ENCODE results near the gene CCNO.

CCNO gene

DNA sequence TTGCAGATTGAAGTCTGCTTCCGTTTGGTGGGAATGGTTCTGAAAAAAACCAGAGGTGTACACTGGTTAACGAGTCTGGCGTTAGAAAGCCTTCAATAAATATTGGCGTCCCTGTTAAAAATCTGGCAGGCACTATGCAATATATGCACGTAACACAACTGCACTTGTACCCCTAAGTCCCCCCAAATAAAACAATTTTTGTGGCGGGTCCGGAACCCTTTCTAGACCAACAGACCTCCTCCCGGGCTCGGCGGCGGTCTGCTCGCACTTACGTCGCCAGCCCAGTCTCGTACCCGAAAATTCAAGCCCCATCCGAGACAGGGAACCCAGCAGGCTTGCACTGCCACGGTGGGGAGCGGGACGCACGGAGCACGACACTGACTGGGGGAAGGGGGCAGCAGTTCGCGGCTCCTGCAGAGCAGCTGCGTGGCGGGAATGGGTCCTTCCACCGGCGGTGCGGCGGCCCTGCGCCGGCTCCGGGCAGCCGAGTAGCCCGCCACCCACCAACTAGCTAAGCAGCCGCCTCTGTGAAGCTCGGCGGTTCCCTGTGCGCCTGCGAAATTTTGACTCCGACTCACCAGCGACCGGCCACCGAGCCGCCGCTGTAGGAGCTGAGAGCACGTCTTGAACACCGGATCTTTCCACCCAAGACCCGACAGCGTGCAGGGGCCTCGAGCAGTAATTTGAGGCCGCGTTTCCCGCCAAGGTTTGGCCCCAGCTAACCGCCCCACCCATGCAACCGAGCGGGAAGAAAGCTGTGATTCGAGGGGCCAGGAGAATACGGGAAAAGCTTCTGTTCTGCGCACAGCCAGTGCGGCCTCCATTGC, 10.2 kb downstream of the CCNO start:
- DNase-seq (ENCODE audit: low spot score) = no peak

DNA sequence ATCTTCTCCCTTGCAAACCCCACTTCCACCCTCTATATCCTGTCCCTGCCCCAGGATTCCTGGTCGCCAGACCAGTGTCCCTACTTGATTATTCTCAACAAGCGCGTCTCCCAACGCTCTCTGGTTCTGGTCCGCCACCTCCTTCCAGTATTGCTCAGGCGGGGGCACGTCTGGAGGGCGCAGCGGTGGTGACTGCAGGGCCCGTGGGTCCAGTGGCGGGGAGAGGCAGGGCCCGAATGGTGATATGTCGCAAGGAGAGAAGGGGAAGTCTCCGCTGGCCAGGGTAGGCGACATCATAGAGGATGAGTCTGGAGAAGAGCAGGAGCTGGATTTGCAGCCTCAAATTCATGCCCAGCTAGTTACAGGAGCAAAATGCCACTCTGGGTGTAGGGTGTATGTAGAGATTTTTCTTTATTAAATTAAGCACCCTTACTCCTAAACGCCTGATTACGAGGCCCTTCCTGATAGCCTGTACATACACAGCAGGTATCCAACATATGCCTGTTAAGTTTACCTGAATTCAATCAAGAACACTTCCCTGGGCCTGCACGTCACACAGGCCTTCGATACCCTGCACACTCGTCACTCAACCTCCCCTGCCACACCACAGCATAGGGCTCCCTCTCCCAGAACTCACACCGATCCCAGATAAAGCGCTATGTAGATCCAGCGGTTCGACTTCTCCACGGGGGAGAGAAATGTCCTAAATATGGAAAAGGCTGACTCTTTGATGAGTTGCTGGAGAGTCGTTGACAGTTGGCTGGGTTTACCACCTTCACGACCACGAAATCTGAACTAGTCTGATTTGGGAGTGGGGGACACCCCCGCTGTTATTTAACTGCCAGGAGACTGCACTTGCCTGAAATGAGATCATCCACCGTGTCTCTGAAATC, 11.1 kb downstream of the CCNO start:
- no peak for DNase-seq (ENCODE audit: low spot score)

DNA sequence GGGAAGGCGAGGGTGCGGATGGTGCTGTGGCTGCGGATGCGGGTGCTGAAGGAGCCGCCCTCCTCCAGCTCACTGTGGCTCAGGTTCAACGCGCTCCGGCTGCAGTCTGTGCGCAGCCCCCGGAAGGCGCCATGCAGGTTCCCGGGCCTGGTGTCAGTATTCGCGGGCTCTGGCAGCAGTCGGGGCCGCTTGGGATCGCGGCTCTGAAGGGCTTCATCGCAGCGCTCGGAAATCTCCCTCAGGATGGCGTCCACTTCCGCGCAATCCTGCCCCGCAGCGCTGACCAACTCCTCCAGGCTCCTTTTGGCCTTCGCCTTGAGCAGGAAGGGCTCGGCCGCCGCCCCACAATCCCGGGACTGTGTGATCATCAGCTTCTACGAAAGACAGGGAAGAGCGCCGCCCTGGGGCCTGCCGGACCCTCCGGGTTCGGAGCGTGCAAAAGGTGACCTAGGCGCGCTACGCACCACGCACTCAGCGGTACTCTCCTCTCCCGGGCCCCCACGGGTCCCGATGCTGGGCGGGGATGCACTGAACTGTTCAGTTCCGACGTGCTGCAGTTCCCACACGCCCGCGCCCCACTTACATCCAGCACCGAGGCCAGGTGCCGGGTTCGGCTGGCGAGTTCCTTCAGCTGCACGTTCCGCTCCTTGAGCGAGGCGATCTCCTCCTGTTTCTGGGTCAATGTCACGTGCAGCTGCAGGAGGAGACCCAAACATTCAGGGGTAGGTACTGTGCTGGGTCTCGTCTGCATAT, 12.8 kb downstream of the CCNO start:
- DNase-seq (ENCODE audit: low spot score) = no peak

DNA sequence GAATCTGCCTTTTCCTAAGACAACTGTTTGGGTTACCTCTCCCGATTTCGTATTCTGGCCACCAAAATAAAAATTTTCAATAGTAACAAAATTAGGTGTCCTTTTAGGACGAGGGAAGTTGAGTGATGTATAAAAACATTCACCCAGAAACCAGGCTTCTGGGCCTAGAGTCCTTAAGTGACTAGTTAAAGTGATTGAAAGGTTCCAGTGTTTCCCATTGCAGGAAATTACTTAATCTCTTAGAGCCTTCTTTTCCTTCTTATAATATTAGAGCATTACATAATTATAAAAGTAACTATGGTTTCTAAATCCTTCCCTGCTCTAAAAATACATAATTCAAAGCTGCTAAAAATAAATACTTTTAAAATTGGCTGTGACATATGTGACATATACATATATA, 13.6 kb downstream of the CCNO start:
- no peak for DNase-seq (ENCODE audit: low spot score)

DNA sequence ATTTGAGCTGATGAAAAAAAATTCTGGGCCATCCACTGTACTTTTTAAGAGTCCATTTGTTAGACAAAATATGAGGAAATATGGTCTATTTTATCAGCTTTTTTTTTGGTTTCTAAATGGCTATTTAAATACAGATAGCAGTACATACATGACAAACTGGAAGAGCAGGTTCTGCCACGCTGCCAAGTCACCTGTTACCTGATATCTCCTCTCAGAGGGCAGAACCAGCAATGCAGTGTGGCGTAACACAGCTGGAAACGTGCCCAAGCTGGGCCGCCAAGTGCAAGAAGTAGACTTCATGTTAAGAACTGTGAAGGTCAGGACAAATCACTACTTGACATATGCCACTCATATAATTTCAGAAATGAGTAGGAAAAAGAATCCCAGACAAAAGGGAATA, 14.4 kb downstream of the CCNO start:
- DNase-seq (ENCODE audit: low spot score) = no peak

DNA sequence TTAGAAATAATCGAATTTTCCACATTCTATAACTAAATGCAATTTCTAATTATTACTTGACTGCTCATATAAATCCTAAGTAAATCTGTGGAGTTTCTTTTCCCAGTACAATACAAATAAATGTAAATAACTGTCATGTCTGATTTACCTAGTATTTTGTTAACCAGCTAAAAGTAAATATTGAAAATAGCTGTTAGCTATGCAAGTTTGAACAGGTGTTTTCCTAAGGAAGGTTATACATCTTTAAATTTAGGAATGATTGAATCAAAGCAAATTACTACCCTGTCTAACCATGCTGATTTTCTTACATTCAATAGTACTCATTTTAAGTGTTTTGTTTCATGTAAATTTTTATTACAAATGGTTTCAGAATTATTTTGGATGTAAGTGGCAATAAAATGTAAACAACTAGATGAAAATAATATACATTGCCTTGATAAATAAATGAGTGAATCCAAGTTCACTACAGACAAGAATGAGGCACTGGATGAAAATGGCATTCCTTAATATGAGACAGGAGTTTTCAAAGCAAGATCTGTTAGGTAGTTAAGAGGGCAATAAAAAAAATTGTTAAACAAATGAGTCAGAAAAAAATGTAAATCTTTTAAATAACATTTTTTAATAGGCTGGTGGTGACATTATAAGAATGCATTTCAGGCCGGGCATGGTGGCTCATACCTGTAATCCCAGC, 22.1 kb downstream of the CCNO start:
- DNase-seq (ENCODE audit: low spot score) = no peak

DNA sequence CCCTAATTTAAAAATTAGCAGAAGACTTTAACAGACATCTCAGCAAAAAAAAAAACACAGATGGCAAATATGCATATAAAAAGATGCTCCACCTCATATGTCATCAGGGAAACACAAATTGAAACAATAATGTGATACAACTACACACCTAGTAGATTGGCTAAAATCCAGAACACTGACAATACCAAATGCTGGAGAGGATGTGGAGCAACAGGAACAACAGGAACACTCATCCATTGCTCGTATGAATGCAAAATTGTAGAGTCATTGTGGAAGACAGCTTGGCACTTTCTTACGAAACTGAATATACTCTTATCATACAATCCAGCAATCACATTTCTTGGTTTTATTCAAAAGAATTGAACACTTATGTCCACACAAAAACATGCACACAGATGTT, 28.4 kb downstream of the CCNO start:
- DNase-seq (ENCODE audit: low spot score) = no peak

DNA sequence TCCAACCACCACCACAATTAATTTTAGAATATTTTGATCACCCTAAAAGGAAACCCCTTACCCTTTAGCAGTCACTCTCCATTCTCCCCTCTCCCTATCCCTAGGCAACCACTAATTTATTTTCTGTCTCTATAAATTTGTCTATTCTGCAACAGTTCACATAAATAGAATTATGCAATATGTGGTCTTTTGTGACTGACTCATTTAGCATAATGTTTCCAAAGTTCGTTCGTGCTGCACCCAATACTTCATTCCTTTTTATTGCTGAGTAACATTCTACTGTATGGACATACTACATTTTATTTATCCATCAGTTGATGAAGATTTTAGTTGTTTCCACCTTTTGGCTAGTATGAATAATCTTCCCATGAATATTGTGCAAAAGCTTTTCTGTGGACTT, 42.2 kb downstream of the CCNO start:
- no peak for DNase-seq (ENCODE audit: low spot score)

DNA sequence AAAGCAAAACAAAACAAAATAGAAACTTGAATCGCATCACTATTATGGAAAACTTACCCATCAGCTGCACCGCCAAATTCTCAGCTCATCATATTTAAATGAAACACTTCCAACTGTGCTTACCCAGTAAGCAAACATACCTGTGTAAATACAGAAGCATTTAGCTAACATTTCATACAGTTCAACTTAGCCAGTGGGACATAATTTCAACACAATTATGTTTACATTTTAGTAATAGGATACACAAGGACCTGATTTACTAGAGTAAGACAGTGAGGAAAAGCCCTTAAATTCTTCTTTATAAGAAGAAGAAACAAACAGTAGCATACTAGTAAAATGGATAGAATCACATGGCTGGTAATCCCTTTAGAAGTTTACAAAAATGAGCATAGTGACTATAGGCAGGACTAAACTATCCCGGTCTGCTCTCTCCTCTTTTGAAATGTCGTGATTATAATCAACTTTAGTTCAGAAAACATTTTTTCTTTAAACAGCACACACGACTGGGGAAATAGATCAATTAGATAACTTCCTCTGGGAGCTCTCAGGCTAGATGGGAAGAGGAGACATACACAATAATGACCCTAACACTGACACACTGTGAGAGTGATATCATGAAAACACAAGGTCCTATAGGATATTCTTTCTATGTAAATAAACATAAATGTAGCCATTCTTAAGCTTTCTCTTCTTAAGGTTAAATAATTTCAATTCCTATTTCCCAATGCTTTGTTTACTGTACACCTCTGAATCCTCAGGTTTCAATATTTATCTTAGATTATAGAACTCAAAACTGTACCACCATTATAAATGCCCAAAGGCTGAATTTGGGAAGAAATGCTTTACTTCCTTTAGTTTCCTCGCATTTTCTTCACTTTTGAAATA, 44.5 kb downstream of the CCNO start:
- DNase-seq (ENCODE audit: low spot score) = no peak

DNA sequence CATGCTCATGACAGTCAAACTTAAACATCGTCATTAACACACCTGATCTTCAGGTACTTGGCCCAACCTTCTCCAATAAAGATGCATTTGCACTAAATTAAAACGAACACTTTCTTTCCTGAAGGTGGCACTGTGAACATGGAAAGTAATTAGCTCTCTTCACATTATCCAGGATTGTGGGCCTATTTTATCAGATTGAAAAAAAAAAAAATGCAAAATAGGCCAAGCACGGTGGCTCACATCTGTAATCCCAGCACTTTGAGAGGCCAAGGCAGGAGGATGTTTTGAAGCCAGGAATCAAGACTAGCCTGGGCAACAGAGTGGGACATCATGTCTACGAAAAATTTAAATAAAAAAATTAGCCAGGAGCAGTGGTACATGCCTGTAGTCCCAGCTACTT, 46.0 kb downstream of the CCNO start:
- DNase-seq (ENCODE audit: low spot score) = no peak

All from hematopoietic multipotent progenitor cell treated with erythropoietin and hydrocortisone succinate and interleukin-3 and kit ligand, for 17 days (in vitro differentiated cells).